Measurements from ENCODE around the gene ABHD16A. TPM values are rescaled to one million over a fixed set of nuclear protein-coding genes. Genes with fewer than 3 reads are reported as not detected.

ABHD16A gene
- total RNA-seq, 1 donor from 2014 or later, result 21.3 TPM

DNA sequence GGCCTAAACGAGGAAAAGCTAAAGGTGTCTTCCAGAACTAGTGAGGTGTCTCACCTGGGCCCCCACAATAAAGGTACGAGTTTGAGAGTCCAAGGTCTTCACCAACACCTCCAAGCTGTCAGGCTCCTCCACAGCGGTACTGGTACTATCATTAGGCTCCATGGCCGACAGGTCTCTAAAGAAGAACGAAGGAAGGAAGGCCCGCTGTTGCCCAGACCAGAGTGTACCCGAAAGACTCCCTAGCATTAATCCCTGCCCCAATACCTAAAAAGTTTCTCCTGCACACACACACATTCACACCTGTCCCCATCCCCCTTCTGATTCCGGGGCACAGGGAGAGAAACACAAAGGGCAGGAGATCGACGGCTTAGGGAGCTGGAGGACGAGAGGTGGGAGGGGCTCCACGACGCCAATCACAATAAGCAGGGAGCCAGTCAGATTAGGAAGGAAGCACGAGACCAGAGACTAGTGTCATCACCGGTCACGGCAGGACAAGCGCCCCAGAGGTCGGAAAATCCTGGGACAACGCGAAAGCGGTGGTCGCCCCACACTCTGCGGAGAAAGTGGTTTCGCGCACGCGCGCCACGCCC lies 51.4 kb downstream of the ABHD16A start:
- Histone ChIP-seq H2AFZ (replicated peaks) (peak overlapping the region; percentile 69), H3K36me3 (peaks cover 5% of the 10 kb centered on the region), H3K4me1 (peaks cover 11% of the 10 kb centered on the region), H3K27ac (peak overlapping the region; percentile 98), H4K20me1 (ENCODE audit: low read depth) (peaks cover 18% of the 10 kb centered on the region), H3F3A (ENCODE audit: low read depth) (peaks cover 39% of the 10 kb centered on the region), H3K9me3 (ENCODE audit: low read depth) (no peaks in the 10 kb centered on the region), H3K4me2 (peak overlapping the region; percentile 88), H3K9ac (peak overlapping the region; percentile 82), H3K27me3 (no peaks in the 10 kb centered on the region), H3K4me3 (peak overlapping the region; percentile 85), H3K79me2 (ENCODE audit: low read depth) (peaks cover 48% of the 10 kb centered on the region)
- Mint-ChIP-seq H3K27me3 (ENCODE audit: insufficient read depth, low read depth) (peaks cover 10% of the 10 kb centered on the region), H3K36me3 (peaks cover 37% of the 10 kb centered on the region), H3K27ac (peak overlapping the region; percentile 98), H3K4me1 (peaks cover 33% of the 10 kb centered on the region), H3K9me3 (no peaks in the 10 kb centered on the region), H3K4me3 (peak overlapping the region; percentile 99)
- DNase-seq (ENCODE audit: low spot score), result peak; percentile 90
- TF ChIP-seq EZH2phosphoT487 (IDR thresholded peaks at IDR 0.05), result no peak
- TF ChIP-seq EZH2 (IDR thresholded peaks at IDR 0.05), result no peak
- TF ChIP-seq, protein P1, sequence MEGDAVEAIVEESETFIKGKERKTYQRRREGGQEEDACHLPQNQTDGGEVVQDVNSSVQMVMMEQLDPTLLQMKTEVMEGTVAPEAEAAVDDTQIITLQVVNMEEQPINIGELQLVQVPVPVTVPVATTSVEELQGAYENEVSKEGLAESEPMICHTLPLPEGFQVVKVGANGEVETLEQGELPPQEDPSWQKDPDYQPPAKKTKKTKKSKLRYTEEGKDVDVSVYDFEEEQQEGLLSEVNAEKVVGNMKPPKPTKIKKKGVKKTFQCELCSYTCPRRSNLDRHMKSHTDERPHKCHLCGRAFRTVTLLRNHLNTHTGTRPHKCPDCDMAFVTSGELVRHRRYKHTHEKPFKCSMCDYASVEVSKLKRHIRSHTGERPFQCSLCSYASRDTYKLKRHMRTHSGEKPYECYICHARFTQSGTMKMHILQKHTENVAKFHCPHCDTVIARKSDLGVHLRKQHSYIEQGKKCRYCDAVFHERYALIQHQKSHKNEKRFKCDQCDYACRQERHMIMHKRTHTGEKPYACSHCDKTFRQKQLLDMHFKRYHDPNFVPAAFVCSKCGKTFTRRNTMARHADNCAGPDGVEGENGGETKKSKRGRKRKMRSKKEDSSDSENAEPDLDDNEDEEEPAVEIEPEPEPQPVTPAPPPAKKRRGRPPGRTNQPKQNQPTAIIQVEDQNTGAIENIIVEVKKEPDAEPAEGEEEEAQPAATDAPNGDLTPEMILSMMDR (IDR thresholded peaks at IDR 0.05), result no peak

DNA sequence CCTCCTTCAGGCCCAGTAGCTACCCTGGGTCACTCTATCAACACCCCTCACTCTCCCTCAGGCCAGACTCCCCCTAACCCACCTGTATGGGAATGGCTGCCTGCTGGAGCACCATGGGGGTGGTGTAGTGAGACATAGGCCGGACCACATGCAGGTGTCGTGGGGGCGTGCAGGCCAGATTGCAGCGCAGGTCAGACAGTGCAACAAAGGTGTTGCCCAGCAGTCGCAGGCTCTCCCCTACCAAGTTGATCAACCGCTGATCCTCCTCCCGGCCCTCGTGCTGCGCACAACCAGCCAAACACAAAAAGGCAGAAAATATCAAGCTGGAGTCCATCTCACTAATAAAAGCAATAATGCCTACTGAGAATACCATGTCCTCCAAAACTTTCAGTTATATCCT lies 57.8 kb downstream of the ABHD16A start:
- Mint-ChIP-seq H3K36me3 (peaks cover 50% of the 10 kb centered on the region), H3K4me3 (no peak overlapping the region), H3K27ac (no peak overlapping the region), H3K9me3 (no peaks in the 10 kb centered on the region), H3K27me3 (ENCODE audit: insufficient read depth, low read depth) (no peaks in the 10 kb centered on the region), H3K4me1 (peaks cover 10% of the 10 kb centered on the region)
- Histone ChIP-seq H3K9ac (no peak overlapping the region), H3K79me2 (ENCODE audit: low read depth) (peaks cover 17% of the 10 kb centered on the region), H2AFZ (replicated peaks) (no peak overlapping the region), H3K9me3 (ENCODE audit: low read depth) (no peaks in the 10 kb centered on the region), H3K4me2 (no peak overlapping the region), H3K4me3 (no peak overlapping the region), H3K36me3 (no peaks in the 10 kb centered on the region), H3K27ac (no peak overlapping the region), H3K4me1 (no peaks in the 10 kb centered on the region), H3F3A (ENCODE audit: low read depth) (peaks cover 2% of the 10 kb centered on the region), H4K20me1 (ENCODE audit: low read depth) (peaks cover 22% of the 10 kb centered on the region), H3K27me3 (no peaks in the 10 kb centered on the region)
- TF ChIP-seq, protein P1 (IDR thresholded peaks at IDR 0.05), result no peak
- TF ChIP-seq EZH2phosphoT487 (IDR thresholded peaks at IDR 0.05), result no peak
- no peak for TF ChIP-seq EZH2 (IDR thresholded peaks at IDR 0.05)
- DNase-seq (ENCODE audit: low spot score), result no peak

DNA sequence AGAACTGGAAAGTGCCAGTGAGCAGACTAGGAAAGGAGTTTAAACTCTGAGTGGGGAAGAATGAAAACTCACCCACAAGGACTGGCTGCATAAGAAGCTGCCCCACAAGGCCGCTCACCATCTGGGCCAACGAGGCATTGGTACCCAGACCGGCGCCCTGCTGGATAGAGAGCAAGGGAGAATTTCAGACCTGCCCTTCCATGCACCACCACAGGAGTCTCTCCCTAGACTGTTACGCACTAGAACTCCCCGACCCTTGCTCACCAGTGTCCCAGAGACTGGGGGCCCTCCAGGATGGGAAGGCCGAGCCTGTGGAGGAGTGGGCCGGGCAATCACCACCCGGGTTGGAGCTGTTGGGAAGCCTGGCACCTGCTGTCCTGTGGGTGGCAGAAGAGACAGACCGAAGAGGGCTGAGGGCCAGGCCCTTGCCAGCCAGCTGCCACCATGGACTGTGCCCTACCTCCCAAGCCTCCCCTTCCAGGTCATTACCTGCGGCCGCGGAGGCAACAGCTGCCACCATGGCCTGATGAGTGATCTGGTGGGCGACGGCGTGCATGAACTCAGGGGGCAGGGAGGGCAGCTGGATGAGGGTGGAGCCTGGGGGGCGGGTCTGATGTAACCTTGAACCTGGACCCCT lies 59.2 kb downstream of the ABHD16A start:
- Mint-ChIP-seq H3K36me3 (peaks cover 45% of the 10 kb centered on the region), H3K9me3 (no peaks in the 10 kb centered on the region), H3K27ac (no peak overlapping the region), H3K27me3 (ENCODE audit: insufficient read depth, low read depth) (no peaks in the 10 kb centered on the region), H3K4me3 (no peak overlapping the region), H3K4me1 (peaks cover 3% of the 10 kb centered on the region)
- Histone ChIP-seq H3K4me1 (no peaks in the 10 kb centered on the region), H3K4me2 (no peak overlapping the region), H3K27me3 (no peaks in the 10 kb centered on the region), H3K9me3 (ENCODE audit: low read depth) (no peaks in the 10 kb centered on the region), H3K36me3 (no peaks in the 10 kb centered on the region), H2AFZ (replicated peaks) (no peak overlapping the region), H3K4me3 (no peak overlapping the region), H3F3A (ENCODE audit: low read depth) (peaks cover 15% of the 10 kb centered on the region), H4K20me1 (ENCODE audit: low read depth) (peaks cover 15% of the 10 kb centered on the region), H3K27ac (no peak overlapping the region), H3K79me2 (ENCODE audit: low read depth) (peaks cover 3% of the 10 kb centered on the region), H3K9ac (no peak overlapping the region)
- DNase-seq (ENCODE audit: low spot score), result no peak
- TF ChIP-seq, protein P1 (IDR thresholded peaks at IDR 0.05), result no peak
- TF ChIP-seq EZH2 (IDR thresholded peaks at IDR 0.05), result no peak
- TF ChIP-seq EZH2phosphoT487 (IDR thresholded peaks at IDR 0.05), result no peak

Data from neural progenitor cell (in vitro differentiated cells).